Thoracic aorta (tissue), 2 donors: ENCODE measurements around the gene TNFSF4. TPM values are rescaled to one million over a fixed set of nuclear protein-coding genes. Genes with fewer than 3 reads are reported as not detected.
"Not testable (repeated sequence)": the region's sequence is repeated elsewhere in the genome, so short reads cannot be mapped to it uniquely, and the experiment has no call there.

Experiments used
- ATAC-seq: fragments of 150-250 bp; one replicate; pipeline ENCODE4 v1.8.0; 2017; ENCODE audit warnings: low read depth; ENCODE audit not compliant: insufficient number of reproducible peaks, low FRiP score
- DNase-seq: peaks from one replicate; pipeline ENCODE4 v3.0.0-alpha.2; 2020; ENCODE audit warnings: low spot score
- H3K27ac ChIP-seq, 2 donors: fragments of 200-600 bp; sonication (generic); 1 replicate in 1 of 2; 2 replicates in 1 of 2; pipeline ENCODE4 v1.5.1; 2016; ENCODE audit warnings: mild to moderate bottlenecking in 2 of 2, moderate library complexity in 2 of 2
- H3K27me3 ChIP-seq: fragments of 200-600 bp; sonication (generic); replicated peaks from 2 replicates; pipeline ENCODE4 v1.6.0; 2016; ENCODE audit warnings: mild to moderate bottlenecking; ENCODE audit not compliant: insufficient read depth
- H3K36me3 ChIP-seq: fragments of 200-600 bp; sonication (generic); one replicate; pipeline ENCODE4 v1.5.1; 2016
- H3K4me1 ChIP-seq, 2 donors: fragments of 200-600 bp; sonication (generic); 1 replicate in 1 of 2; 2 replicates in 1 of 2; pipeline versions ENCODE4 v1.5.1 to v1.6.0; 2016; ENCODE audit warnings: low read depth in 2 of 2, mild to moderate bottlenecking in 1 of 2; ENCODE audit not compliant: control insufficient read depth in 1 of 2
- H3K4me3 ChIP-seq: fragments of 200-600 bp; sonication (generic); 2 replicates; pipeline ENCODE4 v1.5.1; 2016; ENCODE audit warnings: mild to moderate bottlenecking
- H3K9me3 ChIP-seq: fragments of 200-600 bp; sonication (generic); 2 replicates; pipeline ENCODE4 v1.5.1; 2016
- CTCF ChIP-seq: fragments of 200-600 bp; sonication (generic); IDR thresholded peaks from one replicate; pipeline ENCODE4 v1.5.1; 2019; ENCODE audit warnings: antibody characterized with exemption
- total RNA-seq, 2 donors: library from RNA; depleted of rRNA; stranded (reverse); fragments of >200 nt; gene quantifications; one replicate each; pipeline versions ENCODE4 v1.1.0 to v1.2.3, GENCODE V29; 2016

TNFSF4 gene
- total RNA-seq, 2 donors from 2014 or later: 0.71 to 5.4 TPM

GRCh38 chr1:173234899-173235298 lies 27.8 kb upstream of the TNFSF4 start:
- Histone ChIP-seq H3K9me3 (no peaks in the 10 kb centered on the region), H3K27ac (no peak overlapping the region), H3K4me3 (no peak overlapping the region), H3K27me3 (no peaks in the 10 kb centered on the region), H3K4me1 (no peaks in the 10 kb centered on the region), H3K36me3 (no peaks in the 10 kb centered on the region)
- DNase-seq (no peak), ATAC-seq (no peak)
- no peak for TF ChIP-seq CTCF

GRCh38 chr1:173234434-173234833 lies 27.3 kb upstream of the TNFSF4 start:
- H3K4me1 ChIP-seq, H3K36me3 ChIP-seq, H3K4me3 ChIP-seq, H3K27me3 ChIP-seq, DNase-seq, H3K27ac ChIP-seq, H3K9me3 ChIP-seq, ATAC-seq: not testable (repeated sequence)

GRCh38 chr1:173229031-173229430 lies 21.9 kb upstream of the TNFSF4 start:
- not testable (repeated sequence) for H3K4me1 ChIP-seq, H3K9me3 ChIP-seq, ATAC-seq, H3K4me3 ChIP-seq, DNase-seq, H3K27ac ChIP-seq, H3K36me3 ChIP-seq, H3K27me3 ChIP-seq

- no peaks in the 10 kb centered on the region for H3K27me3 ChIP-seq
- no peak for ATAC-seq
- TF ChIP-seq CTCF: no peak
These were observed 17.8 kb upstream of the TNFSF4 start for GRCh38 chr1:173224949-173225348.

GRCh38 chr1:173224280-173224892 lies 17.3 kb upstream of the TNFSF4 start:
- Histone ChIP-seq H3K36me3 (no peaks in the 10 kb centered on the region), H3K4me3 (no peak overlapping the region), H3K27ac (no peak overlapping the region), H3K4me1 (no peaks in the 10 kb centered on the region), H3K27me3 (no peaks in the 10 kb centered on the region), H3K9me3 (no peaks in the 10 kb centered on the region)
- no peak for TF ChIP-seq CTCF
- DNase-seq: no peak
- no peak for ATAC-seq

More at GRCh38 chr1:173224949-173225348, 17.8 kb upstream of the TNFSF4 start:
- Histone ChIP-seq H3K9me3 (no peaks in the 10 kb centered on the region), H3K27ac (no peak overlapping the region), H3K4me1 (no peaks in the 10 kb centered on the region), H3K4me3 (no peak overlapping the region), H3K36me3 (no peaks in the 10 kb centered on the region)
- no peak for DNase-seq

- Histone ChIP-seq H3K36me3 (no peaks in the 10 kb centered on the region), H3K27me3 (no peaks in the 10 kb centered on the region), H3K9me3 (no peaks in the 10 kb centered on the region), H3K4me1 (no peaks in the 10 kb centered on the region), H3K27ac (no peak overlapping the region), H3K4me3 (no peak overlapping the region)
- DNase-seq (no peak), ATAC-seq (no peak)
- TF ChIP-seq CTCF: no peak
These were observed 15.9 kb upstream of the TNFSF4 start for GRCh38 chr1:173223031-173223380.
